ENCODE measurements around the gene GPR31.
"Not testable (repeated sequence)": the region's sequence is repeated elsewhere in the genome, so short reads cannot be mapped to it uniquely, and the experiment has no call there.

DNA sequence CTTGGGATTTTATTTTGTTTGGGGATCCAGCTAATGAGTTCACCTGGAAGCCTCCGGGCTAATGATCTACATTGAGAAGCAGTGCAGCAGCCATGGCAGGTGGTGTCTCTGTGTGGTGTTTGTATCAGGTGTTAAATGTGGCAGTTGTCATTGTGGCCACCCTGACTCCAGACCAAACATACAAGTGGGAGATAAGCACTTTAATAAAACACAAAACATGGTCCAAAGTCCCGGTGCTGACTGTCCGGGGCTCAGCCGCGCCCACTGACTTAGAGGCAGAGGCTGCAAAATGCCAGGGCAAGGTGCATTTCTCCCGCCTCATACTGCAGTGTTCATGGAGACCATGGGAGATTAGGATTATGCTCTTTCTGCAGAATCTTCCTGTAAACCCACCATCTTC lies 23.6 kb upstream of the GPR31 start:
- TF ChIP-seq EZH2 (IDR thresholded peaks at IDR 0.05; ENCODE audit: insufficient read depth, low read length) = not testable (repeated sequence)
- TF ChIP-seq, protein P1, sequence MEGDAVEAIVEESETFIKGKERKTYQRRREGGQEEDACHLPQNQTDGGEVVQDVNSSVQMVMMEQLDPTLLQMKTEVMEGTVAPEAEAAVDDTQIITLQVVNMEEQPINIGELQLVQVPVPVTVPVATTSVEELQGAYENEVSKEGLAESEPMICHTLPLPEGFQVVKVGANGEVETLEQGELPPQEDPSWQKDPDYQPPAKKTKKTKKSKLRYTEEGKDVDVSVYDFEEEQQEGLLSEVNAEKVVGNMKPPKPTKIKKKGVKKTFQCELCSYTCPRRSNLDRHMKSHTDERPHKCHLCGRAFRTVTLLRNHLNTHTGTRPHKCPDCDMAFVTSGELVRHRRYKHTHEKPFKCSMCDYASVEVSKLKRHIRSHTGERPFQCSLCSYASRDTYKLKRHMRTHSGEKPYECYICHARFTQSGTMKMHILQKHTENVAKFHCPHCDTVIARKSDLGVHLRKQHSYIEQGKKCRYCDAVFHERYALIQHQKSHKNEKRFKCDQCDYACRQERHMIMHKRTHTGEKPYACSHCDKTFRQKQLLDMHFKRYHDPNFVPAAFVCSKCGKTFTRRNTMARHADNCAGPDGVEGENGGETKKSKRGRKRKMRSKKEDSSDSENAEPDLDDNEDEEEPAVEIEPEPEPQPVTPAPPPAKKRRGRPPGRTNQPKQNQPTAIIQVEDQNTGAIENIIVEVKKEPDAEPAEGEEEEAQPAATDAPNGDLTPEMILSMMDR (IDR thresholded peaks at IDR 0.05; ENCODE audit: insufficient read depth, low read depth, low read length) = not testable (repeated sequence)

Measured in astrocyte (in vitro differentiated cells and primary cell).